Suprapubic skin (tissue), 4 donors: Measurements from ENCODE around the gene FYB2.

Source experiments
- POLR2A ChIP-seq, 2 donors: fragments of 450-650 bp; IDR thresholded peaks; one replicate each; pipeline ENCODE4 v1.6.1; 2017; ENCODE audit warnings: antibody characterized with exemption in 2 of 2, mild to moderate bottlenecking in 2 of 2, moderate library complexity in 2 of 2
- POLR2AphosphoS5 ChIP-seq, 3 donors: sonication (generic); formaldehyde crosslinking; IDR thresholded peaks; one replicate each; pipeline ENCODE4 v1.6.1; 2017; ENCODE audit warnings: antibody characterized with exemption in 3 of 3
- TF ChIP-seq, protein P1 (sequence below), 2 donors: fragments of 200-600 bp in 1 of 2; fragments of 450-650 bp in 1 of 2; sonication (generic) in 1 of 2; IDR thresholded peaks; one replicate each; pipeline ENCODE4 v1.5.1; 2016 to 2019; ENCODE audit warnings: antibody characterized with exemption in 2 of 2, mild to moderate bottlenecking in 1 of 2, moderate library complexity in 1 of 2

GRCh38 chr1:56831871-56832693 is 12.9 kb upstream of the FYB2 start:
- TF ChIP-seq, protein P1, sequence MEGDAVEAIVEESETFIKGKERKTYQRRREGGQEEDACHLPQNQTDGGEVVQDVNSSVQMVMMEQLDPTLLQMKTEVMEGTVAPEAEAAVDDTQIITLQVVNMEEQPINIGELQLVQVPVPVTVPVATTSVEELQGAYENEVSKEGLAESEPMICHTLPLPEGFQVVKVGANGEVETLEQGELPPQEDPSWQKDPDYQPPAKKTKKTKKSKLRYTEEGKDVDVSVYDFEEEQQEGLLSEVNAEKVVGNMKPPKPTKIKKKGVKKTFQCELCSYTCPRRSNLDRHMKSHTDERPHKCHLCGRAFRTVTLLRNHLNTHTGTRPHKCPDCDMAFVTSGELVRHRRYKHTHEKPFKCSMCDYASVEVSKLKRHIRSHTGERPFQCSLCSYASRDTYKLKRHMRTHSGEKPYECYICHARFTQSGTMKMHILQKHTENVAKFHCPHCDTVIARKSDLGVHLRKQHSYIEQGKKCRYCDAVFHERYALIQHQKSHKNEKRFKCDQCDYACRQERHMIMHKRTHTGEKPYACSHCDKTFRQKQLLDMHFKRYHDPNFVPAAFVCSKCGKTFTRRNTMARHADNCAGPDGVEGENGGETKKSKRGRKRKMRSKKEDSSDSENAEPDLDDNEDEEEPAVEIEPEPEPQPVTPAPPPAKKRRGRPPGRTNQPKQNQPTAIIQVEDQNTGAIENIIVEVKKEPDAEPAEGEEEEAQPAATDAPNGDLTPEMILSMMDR (IDR thresholded peaks at IDR 0.05) = peak; percentile 90
- TF ChIP-seq POLR2A (IDR thresholded peaks at IDR 0.05) (no peak), POLR2AphosphoS5 (IDR thresholded peaks at IDR 0.05) (no peak)
